Mesothelial cell of epicardium (in vitro differentiated cells): ENCODE data around the gene SLC44A3. TPM values are rescaled to one million over a fixed set of nuclear protein-coding genes. Genes with fewer than 3 reads are reported as not detected.

ENCODE experiments used
- DNase-seq, 2 experiments: peaks; one replicate each; pipeline ENCODE4 v3.0.0; 2021; ENCODE audit warnings: low spot score in 2 of 2; ENCODE audit not compliant: unreplicated experiment in 2 of 2
- H3K27ac Mint-ChIP-seq: 2 replicates; pipeline ENCODE4 v1.8.0; 2021; ENCODE audit warnings: mixed read lengths
- H3K27me3 Mint-ChIP-seq: 2 replicates; pipeline ENCODE4 v1.8.0; 2021; ENCODE audit warnings: low read depth, mixed read lengths
- H3K36me3 Mint-ChIP-seq: 2 replicates; pipeline ENCODE4 v1.8.0; 2021; ENCODE audit warnings: mixed read lengths
- H3K4me1 Mint-ChIP-seq: 2 replicates; pipeline ENCODE4 v1.8.0; 2021; ENCODE audit warnings: mixed read lengths
- H3K4me3 Mint-ChIP-seq: 2 replicates; pipeline ENCODE4 v1.8.0; 2021; ENCODE audit warnings: mild to moderate bottlenecking, moderate library complexity, mixed read lengths
- H3K9me3 Mint-ChIP-seq: 2 replicates; pipeline ENCODE4 v1.8.0; 2021; ENCODE audit warnings: mixed read lengths
- total RNA-seq: library from RNA; stranded (reverse); gene quantifications from 3 replicates; pipeline ENCODE4 v1.2.1, GENCODE V29; 2021
- TF ChIP-seq, protein P1 (sequence below): fragments of 200-600 bp; sonication (generic); IDR thresholded peaks from one replicate; pipeline ENCODE4 v1.5.0; 2021; ENCODE audit warnings: antibody characterized with exemption; ENCODE audit not compliant: unreplicated experiment

SLC44A3 gene
- total RNA-seq, 1 donor from 2014 or later = 9.2 TPM

GRCh38 chr1:94840808-94841207 is 20.7 kb downstream of the SLC44A3 start:
- no peaks in the 10 kb centered on the region for H3K27me3 Mint-ChIP-seq
- no peak for DNase-seq
- H3K9me3 Mint-ChIP-seq = no peaks in the 10 kb centered on the region
- H3K36me3 Mint-ChIP-seq = peaks cover 8% of the 10 kb centered on the region
- no peak overlapping the region for H3K27ac Mint-ChIP-seq
- H3K4me1 Mint-ChIP-seq = no peaks in the 10 kb centered on the region
- TF ChIP-seq, protein P1, sequence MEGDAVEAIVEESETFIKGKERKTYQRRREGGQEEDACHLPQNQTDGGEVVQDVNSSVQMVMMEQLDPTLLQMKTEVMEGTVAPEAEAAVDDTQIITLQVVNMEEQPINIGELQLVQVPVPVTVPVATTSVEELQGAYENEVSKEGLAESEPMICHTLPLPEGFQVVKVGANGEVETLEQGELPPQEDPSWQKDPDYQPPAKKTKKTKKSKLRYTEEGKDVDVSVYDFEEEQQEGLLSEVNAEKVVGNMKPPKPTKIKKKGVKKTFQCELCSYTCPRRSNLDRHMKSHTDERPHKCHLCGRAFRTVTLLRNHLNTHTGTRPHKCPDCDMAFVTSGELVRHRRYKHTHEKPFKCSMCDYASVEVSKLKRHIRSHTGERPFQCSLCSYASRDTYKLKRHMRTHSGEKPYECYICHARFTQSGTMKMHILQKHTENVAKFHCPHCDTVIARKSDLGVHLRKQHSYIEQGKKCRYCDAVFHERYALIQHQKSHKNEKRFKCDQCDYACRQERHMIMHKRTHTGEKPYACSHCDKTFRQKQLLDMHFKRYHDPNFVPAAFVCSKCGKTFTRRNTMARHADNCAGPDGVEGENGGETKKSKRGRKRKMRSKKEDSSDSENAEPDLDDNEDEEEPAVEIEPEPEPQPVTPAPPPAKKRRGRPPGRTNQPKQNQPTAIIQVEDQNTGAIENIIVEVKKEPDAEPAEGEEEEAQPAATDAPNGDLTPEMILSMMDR = no peak
- H3K4me3 Mint-ChIP-seq = no peak overlapping the region

GRCh38 chr1:94843430-94843829 is 23.3 kb downstream of the SLC44A3 start:
- TF ChIP-seq, protein P1 = no peak
- Mint-ChIP-seq H3K4me3 (no peak overlapping the region), H3K9me3 (no peaks in the 10 kb centered on the region)

DNA sequence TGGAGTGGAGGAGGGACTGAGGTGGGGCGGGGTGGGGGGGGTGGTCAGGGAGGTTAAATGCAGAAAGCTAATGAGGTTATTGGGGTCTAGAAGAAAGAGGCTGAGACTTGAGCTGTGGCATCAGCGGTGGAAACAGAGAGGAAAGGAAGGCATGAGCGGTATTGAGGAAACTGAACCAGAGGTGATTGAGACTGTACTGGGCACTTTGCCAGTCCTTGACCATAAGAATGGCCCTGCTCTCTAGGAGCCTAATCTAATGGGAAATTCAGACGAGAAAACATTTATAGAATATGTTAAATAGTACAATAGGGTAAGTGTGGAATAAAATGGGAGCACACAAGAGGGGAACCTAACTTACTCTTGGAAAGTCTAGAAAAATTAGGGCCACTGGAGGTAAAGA is 23.7 kb downstream of the SLC44A3 start:
- DNase-seq = no peak
- H3K4me3 Mint-ChIP-seq = no peak overlapping the region
- no peak overlapping the region for H3K27ac Mint-ChIP-seq
- TF ChIP-seq, protein P1 = no peak
- H3K27me3 Mint-ChIP-seq = no peaks in the 10 kb centered on the region
- peaks cover 7% of the 10 kb centered on the region for H3K4me1 Mint-ChIP-seq
- H3K9me3 Mint-ChIP-seq = no peaks in the 10 kb centered on the region
- H3K36me3 Mint-ChIP-seq = peaks cover 10% of the 10 kb centered on the region

More at GRCh38 chr1:94843430-94843829, 23.3 kb downstream of the SLC44A3 start:
- no peak for DNase-seq
- peaks cover 7% of the 10 kb centered on the region for H3K4me1 Mint-ChIP-seq
- peaks cover 10% of the 10 kb centered on the region for H3K36me3 Mint-ChIP-seq
- H3K27me3 Mint-ChIP-seq = no peaks in the 10 kb centered on the region
- H3K27ac Mint-ChIP-seq = no peak overlapping the region

GRCh38 chr1:94846308-94846707 is 26.2 kb downstream of the SLC44A3 start:
- peaks cover 7% of the 10 kb centered on the region for H3K36me3 Mint-ChIP-seq
- H3K9me3 Mint-ChIP-seq = no peaks in the 10 kb centered on the region
- TF ChIP-seq, protein P1 = no peak
- H3K4me3 Mint-ChIP-seq = no peak overlapping the region
- no peak overlapping the region for H3K27ac Mint-ChIP-seq
- DNase-seq = no peak
- peaks cover 7% of the 10 kb centered on the region for H3K4me1 Mint-ChIP-seq
- no peaks in the 10 kb centered on the region for H3K27me3 Mint-ChIP-seq

- H3K4me1 Mint-ChIP-seq = peaks cover 3% of the 10 kb centered on the region
- no peaks in the 10 kb centered on the region for H3K27me3 Mint-ChIP-seq
- peaks cover 2% of the 10 kb centered on the region for H3K36me3 Mint-ChIP-seq
- TF ChIP-seq, protein P1 = no peak
- no peak overlapping the region for H3K4me3 Mint-ChIP-seq
- no peak for DNase-seq
- H3K9me3 Mint-ChIP-seq = no peaks in the 10 kb centered on the region
- H3K27ac Mint-ChIP-seq = no peak overlapping the region
Observed at GRCh38 chr1:94851571-94851970, 31.4 kb downstream of the SLC44A3 start.

DNA sequence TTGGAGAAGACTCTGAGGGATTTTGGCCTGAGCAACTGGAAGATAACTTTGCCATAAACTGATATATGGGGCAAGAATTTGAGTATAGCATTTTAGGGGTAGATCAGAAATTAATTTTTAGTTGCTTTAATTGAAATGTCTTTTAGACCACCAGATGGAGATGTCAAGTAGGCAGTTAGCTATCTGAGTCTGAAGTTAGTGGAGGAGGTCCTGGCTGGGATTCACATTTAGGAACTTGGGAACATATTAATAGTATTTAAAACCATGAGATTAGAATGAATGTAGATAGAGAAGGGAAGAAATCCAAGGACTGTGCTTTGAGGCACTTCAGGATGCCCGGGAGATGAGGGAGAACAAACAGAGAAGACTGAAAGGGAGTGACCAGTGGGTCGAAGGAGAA is 32.6 kb downstream of the SLC44A3 start:
- Mint-ChIP-seq H3K27ac (no peak overlapping the region), H3K4me1 (no peaks in the 10 kb centered on the region), H3K9me3 (no peaks in the 10 kb centered on the region), H3K27me3 (no peaks in the 10 kb centered on the region), H3K36me3 (peaks cover 2% of the 10 kb centered on the region), H3K4me3 (no peak overlapping the region)
- TF ChIP-seq, protein P1 = no peak
- DNase-seq = no peak
